K562 treated with DMSO at 1 percent for 48 hours (cell line): Measurements from ENCODE around the gene RNU1-3. TPM values are rescaled to one million over a fixed set of nuclear protein-coding genes. Genes with fewer than 3 reads are reported as not detected.

Experiments used
- total RNA-seq: library from RNA; unstranded; fragments of 300-600 nt; gene quantifications from 2 replicates; pipeline ENCODE4 v1.2.3, GENCODE V29; 2022; ENCODE audit warnings: low replicate concordance; ENCODE audit errors: extremely low read depth

The RNU1-3 gene
- not detected in 2 replicates for total RNA-seq

DNA sequence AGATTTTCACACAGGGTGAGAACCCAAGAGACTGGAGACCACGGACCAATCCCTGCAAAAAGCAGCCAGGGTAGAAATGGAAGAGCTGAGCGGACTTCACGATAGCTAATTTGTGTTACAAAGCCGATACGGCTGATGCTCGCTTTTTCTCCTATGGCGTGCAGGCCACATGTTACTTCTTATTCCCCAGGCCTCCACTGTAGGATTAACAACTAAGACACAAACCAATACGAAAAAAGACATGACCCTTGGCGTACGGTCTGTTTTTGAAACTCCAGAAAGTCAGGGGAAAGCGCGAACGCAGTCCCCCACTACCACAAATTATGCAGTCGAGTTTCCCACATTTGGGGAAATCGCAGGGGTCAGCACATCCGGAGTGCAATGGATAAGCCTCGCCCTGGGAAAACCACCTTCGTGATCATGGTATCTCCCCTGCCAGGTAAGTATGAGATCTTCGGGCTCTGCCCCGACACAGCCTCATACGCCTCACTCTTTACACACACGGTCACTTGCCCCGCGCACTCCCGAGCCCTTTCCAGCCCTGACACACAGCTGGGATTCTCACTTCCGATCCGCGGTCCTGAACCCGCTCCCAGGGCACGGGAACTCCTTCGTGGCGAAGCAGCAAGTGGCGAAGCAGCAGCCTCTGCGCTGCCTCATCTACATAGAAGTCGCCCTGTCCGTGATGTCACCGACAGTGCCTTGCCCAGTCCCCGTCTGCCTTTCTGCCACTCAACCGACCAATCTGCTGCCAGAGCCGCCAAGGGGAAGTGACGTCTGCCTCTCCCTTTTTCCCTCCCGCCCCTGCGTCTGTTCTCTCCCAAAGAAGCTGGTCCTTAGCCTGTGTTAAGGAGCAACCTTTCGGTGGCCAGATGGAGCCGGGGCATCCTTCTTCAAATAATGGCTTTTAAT, at the start of gene RNU1-3:
TSS of gene RNU1-3 (minus strand) at position 447 of the 912 bp plus-strand sequence.

Other genes with a start within 250 kb of the RNU1-3 start
- not detected in 2 replicates for gene SPATA21, start 229.5 kb downstream of the RNU1-3 start, total RNA-seq
- not detected in 2 replicates for gene NECAP2, start 226.2 kb downstream of the RNU1-3 start, total RNA-seq
- gene RNU1-1, start 152.7 kb downstream of the RNU1-3 start, total RNA-seq, result not detected in 2 replicates
- not detected in 2 replicates for gene NBPF1, start 53.4 kb downstream of the RNU1-3 start, total RNA-seq
- gene RNU1-4, start 73.6 kb upstream of the RNU1-3 start, total RNA-seq, result not detected in 2 replicates
- gene RNU1-2, start 229.0 kb upstream of the RNU1-3 start, total RNA-seq, result not detected in 2 replicates